Liver (tissue), 9 donors: Measurements from ENCODE around the gene TSPEAR. TPM values are rescaled to one million over a fixed set of nuclear protein-coding genes. Genes with fewer than 3 reads are reported as not detected.

Source experiments
- DNase-seq: peaks from one replicate; pipeline ENCODE4 v3.0.0-alpha.2; 2017; ENCODE audit warnings: low spot score
- H3K27ac ChIP-seq, 2 donors: one replicate each; pipeline ENCODE4 v1.7.0; 2013; ENCODE audit warnings: inconsistent platforms in 2 of 2, low read length in 2 of 2, control low read depth in 1 of 2, low read depth in 1 of 2, mild to moderate bottlenecking in 1 of 2
- H3K27me3 ChIP-seq, 4 donors: one replicate each; pipeline versions ENCODE4 v1.6.1 to v1.7.0; 2013; ENCODE audit warnings: low read length in 3 of 4, inconsistent platforms in 1 of 4, mild to moderate bottlenecking in 1 of 4, moderate library complexity in 1 of 4; ENCODE audit not compliant: control insufficient read depth in 4 of 4, insufficient read depth in 4 of 4
- H3K36me3 ChIP-seq, 4 donors: one replicate each; pipeline versions ENCODE4 v1.6.1 to v1.7.0; 2013; ENCODE audit warnings: low read length in 3 of 4, mild to moderate bottlenecking in 3 of 4, low read depth in 1 of 4, moderate library complexity in 1 of 4; ENCODE audit not compliant: control insufficient read depth in 4 of 4, insufficient read depth in 3 of 4
- H3K4me1 ChIP-seq, 4 donors: one replicate each; pipeline versions ENCODE4 v1.6.1 to v1.7.0; 2013; ENCODE audit warnings: low read length in 3 of 4, mild to moderate bottlenecking in 3 of 4, moderate library complexity in 1 of 4; ENCODE audit not compliant: control insufficient read depth in 4 of 4, insufficient read depth in 4 of 4
- H3K4me3 ChIP-seq, 3 donors: one replicate each; pipeline versions ENCODE4 v1.6.1 to v1.7.0; 2013; ENCODE audit warnings: low read length in 3 of 3, control low read depth in 1 of 3, low read depth in 1 of 3, mild to moderate bottlenecking in 1 of 3
- H3K9ac ChIP-seq, 2 donors: one replicate each; pipeline ENCODE4 v1.7.0; 2013; ENCODE audit warnings: low read length in 2 of 2, mild to moderate bottlenecking in 2 of 2, moderate library complexity in 2 of 2, control low read depth in 1 of 2, low read depth in 1 of 2
- H3K9me3 ChIP-seq, 4 donors: one replicate each; pipeline versions ENCODE4 v1.6.1 to v1.7.0; 2013; ENCODE audit warnings: low read length in 3 of 4; ENCODE audit not compliant: control insufficient read depth in 4 of 4
- CTCF ChIP-seq: fragments of 150-350 bp; IDR thresholded peaks from 2 replicates; pipeline ENCODE4 v1.5.1; 2017; ENCODE audit warnings: improper control_type of control experiment, low read depth, low read length; ENCODE audit not compliant: missing input control
- EGR1 ChIP-seq, 2 donors: IDR thresholded peaks; 2 replicates each; pipeline ENCODE4 v1.6.1; 2016 to 2018; ENCODE audit warnings: antibody characterized with exemption in 2 of 2, low read depth in 2 of 2
- FOXA1 ChIP-seq: IDR thresholded peaks from 2 replicates; pipeline ENCODE4 v1.6.1; 2016; ENCODE audit warnings: antibody characterized with exemption
- FOXA2 ChIP-seq: IDR thresholded peaks from 2 replicates; pipeline ENCODE4 v1.6.1; 2016; ENCODE audit warnings: antibody characterized with exemption
- GABPA ChIP-seq, 2 donors: IDR thresholded peaks in 1 of 2; conservative IDR thresholded peaks in 1 of 2; 2 replicates each; pipeline ENCODE4 v1.6.1; 2016; ENCODE audit warnings: antibody characterized with exemption in 2 of 2, mild to moderate bottlenecking in 1 of 2, moderate library complexity in 1 of 2
- HNF4G ChIP-seq: IDR thresholded peaks from 2 replicates; pipeline ENCODE4 v1.6.1; 2016; ENCODE audit warnings: antibody characterized with exemption
- JUND ChIP-seq, 2 donors: IDR thresholded peaks; 2 replicates each; pipeline ENCODE4 v1.6.1; 2016; ENCODE audit warnings: antibody characterized with exemption in 2 of 2
- NR2F2 ChIP-seq: IDR thresholded peaks from 2 replicates; pipeline ENCODE4 v1.6.1; 2016; ENCODE audit warnings: antibody characterized with exemption
- RXRA ChIP-seq, 2 donors: IDR thresholded peaks; 2 replicates each; pipeline ENCODE4 v1.6.1; 2017 to 2018; ENCODE audit warnings: antibody characterized with exemption in 2 of 2, mild to moderate bottlenecking in 1 of 2
- SP1 ChIP-seq: IDR thresholded peaks from 2 replicates; pipeline ENCODE4 v1.6.1; 2018; ENCODE audit warnings: antibody characterized with exemption, mild to moderate bottlenecking
- TAF1 ChIP-seq: conservative IDR thresholded peaks from 2 replicates; pipeline ENCODE4 v1.6.1; 2016; ENCODE audit warnings: antibody characterized with exemption, mild to moderate bottlenecking
- YY1 ChIP-seq: IDR thresholded peaks from 2 replicates; pipeline ENCODE4 v1.6.1; 2016; ENCODE audit warnings: antibody characterized with exemption, mild to moderate bottlenecking
- WGBS: extraction: QIAGEN DNeasy Blood & Tissue Kit; methylation state at CpG from one replicate; pipeline ENCODE4 v1.1.7; 2013; 5-methylcytosine and 5-hydroxymethylcytosine counted together
- polyA plus RNA-seq, 2 donors: library from polyadenylated mRNA; stranded (reverse) in 1 of 2; unstranded in 1 of 2; fragments of 200-250 nt in 1 of 2; fragments of >200 nt in 1 of 2; fragmentation: Nextera tagmentation in 1 of 2; extraction: Ambion mirVana in 1 of 2; gene quantifications; one replicate each; pipeline versions ENCODE4 v1.2.1 to v1.2.3, GENCODE V29; 2013 to 2015
- total RNA-seq, 2 donors: library from RNA; depleted of rRNA; stranded (reverse); fragments of >200 nt; gene quantifications; one replicate each; pipeline ENCODE4 v1.2.3, GENCODE V29; 2014
- TF ChIP-seq, protein P1 (sequence below): IDR thresholded peaks from 2 replicates; pipeline ENCODE4 v1.6.1; 2016; ENCODE audit warnings: antibody characterized with exemption
- TF ChIP-seq, protein P2 (sequence below): IDR thresholded peaks from 2 replicates; pipeline ENCODE4 v1.6.1; 2016; ENCODE audit warnings: antibody characterized with exemption
- TF ChIP-seq, protein P3 (sequence below): IDR thresholded peaks from 2 replicates; pipeline ENCODE4 v1.6.1; 2016; ENCODE audit warnings: antibody characterized with exemption, mild to moderate bottlenecking
- donor health status: healthy.
- donor health status: healthy.
- donor health status: healthy.
- donor health status: healthy.
- donor health status: healthy.

TSPEAR gene
- total and polyA plus RNA-seq, 4 donors, result under 0.01 to 0.14 (median 0.01) TPM; not detected in 1

DNA sequence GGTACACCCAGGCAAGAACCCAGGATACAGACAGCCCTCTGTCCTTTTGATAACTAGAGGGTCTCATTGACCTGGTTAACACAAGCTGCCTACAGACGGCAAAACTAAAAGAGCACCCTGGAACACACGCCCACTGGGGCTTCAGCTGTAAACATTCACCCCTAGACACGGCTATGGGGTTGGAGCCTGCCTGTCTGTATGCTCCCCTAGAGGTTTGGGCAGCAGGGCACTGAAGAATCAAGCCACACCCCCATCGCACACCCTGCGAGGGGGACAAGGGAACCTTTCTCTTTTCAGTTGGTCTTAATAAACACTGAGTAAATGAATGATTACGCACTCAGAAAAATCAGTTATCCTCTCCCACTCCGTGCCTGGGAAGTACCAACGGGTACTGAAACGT is 220.6 kb downstream of the TSPEAR start:
- Histone ChIP-seq H3K27me3 (no peaks in the 10 kb centered on the region), H3K36me3 (peaks cover 1 to 7% (median 3%) of the 10 kb centered on the region in 4 donors), H3K4me3 (no peak overlapping the region), H3K27ac (no peak overlapping the region), H3K4me1 (peaks cover 0 to 7% (median 6%) of the 10 kb centered on the region in 4 donors), H3K9ac (no peak overlapping the region), H3K9me3 (peaks cover 0 to 3% (median 2%) of the 10 kb centered on the region in 4 donors)
- TF ChIP-seq NR2F2, result no peak
- no peak for TF ChIP-seq GABPA (IDR thresholded peaks at IDR 0.05 in 1 of 2, conservative IDR thresholded peaks at IDR 0.05 in 1 of 2)
- TF ChIP-seq JUND (IDR thresholded peaks at IDR 0.05), result no peak
- TF ChIP-seq, protein P1, sequence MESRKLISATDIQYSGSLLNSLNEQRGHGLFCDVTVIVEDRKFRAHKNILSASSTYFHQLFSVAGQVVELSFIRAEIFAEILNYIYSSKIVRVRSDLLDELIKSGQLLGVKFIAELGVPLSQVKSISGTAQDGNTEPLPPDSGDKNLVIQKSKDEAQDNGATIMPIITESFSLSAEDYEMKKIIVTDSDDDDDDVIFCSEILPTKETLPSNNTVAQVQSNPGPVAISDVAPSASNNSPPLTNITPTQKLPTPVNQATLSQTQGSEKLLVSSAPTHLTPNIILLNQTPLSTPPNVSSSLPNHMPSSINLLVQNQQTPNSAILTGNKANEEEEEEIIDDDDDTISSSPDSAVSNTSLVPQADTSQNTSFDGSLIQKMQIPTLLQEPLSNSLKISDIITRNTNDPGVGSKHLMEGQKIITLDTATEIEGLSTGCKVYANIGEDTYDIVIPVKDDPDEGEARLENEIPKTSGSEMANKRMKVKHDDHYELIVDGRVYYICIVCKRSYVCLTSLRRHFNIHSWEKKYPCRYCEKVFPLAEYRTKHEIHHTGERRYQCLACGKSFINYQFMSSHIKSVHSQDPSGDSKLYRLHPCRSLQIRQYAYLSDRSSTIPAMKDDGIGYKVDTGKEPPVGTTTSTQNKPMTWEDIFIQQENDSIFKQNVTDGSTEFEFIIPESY, result no peak
- TF ChIP-seq RXRA (IDR thresholded peaks at IDR 0.05), result no peak
- no peak for TF ChIP-seq EGR1 (IDR thresholded peaks at IDR 0.05; ENCODE audit: low read depth in 2 of 2)
- no peak for TF ChIP-seq SP1
- TF ChIP-seq, protein P2, sequence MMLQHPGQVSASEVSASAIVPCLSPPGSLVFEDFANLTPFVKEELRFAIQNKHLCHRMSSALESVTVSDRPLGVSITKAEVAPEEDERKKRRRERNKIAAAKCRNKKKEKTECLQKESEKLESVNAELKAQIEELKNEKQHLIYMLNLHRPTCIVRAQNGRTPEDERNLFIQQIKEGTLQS, result no peak
- TF ChIP-seq YY1, result no peak
- 89% methylated on average over 9 of the region's 9 CpGs for WGBS
- DNase-seq, result no peak

DNA sequence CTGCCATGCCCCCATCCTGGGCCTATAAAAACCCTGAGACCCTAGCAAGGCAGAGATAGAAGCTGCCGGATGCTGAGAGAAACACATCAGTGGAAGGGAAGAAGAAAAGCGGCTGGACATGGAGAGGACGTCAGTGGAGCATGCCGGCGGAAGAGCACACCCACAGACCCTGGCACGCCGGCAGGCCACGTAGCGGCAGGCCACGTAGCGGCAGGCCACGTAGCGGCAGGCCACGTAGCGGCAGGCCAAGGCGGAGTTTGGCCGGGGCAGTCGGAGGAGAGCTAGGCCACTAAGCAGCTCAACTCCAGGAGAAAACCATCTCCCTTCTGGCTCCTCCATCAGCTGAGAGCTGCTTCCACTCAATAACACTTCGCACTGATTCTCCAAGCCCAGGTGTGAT is 221.0 kb downstream of the TSPEAR start:
- Histone ChIP-seq H3K9me3 (peaks cover 0 to 3% (median 2%) of the 10 kb centered on the region in 4 donors), H3K4me1 (peaks cover 0 to 11% (median 8%) of the 10 kb centered on the region in 4 donors), H3K36me3 (peaks cover 1 to 8% (median 3%) of the 10 kb centered on the region in 4 donors), H3K9ac (no peak overlapping the region), H3K27ac (no peak overlapping the region), H3K4me3 (no peak overlapping the region), H3K27me3 (no peaks in the 10 kb centered on the region)
- 97% methylated on average over 19 of the region's 19 CpGs for WGBS
- TF ChIP-seq TAF1 (no peak), GABPA (IDR thresholded peaks at IDR 0.05 in 1 of 2, conservative IDR thresholded peaks at IDR 0.05 in 1 of 2) (no peak), CTCF (no peak), EGR1 (IDR thresholded peaks at IDR 0.05; ENCODE audit: low read depth in 2 of 2) (no peak), FOXA1 (no peak), HNF4G (no peak), FOXA2 (no peak), YY1 (no peak)
- TF ChIP-seq, protein P3, sequence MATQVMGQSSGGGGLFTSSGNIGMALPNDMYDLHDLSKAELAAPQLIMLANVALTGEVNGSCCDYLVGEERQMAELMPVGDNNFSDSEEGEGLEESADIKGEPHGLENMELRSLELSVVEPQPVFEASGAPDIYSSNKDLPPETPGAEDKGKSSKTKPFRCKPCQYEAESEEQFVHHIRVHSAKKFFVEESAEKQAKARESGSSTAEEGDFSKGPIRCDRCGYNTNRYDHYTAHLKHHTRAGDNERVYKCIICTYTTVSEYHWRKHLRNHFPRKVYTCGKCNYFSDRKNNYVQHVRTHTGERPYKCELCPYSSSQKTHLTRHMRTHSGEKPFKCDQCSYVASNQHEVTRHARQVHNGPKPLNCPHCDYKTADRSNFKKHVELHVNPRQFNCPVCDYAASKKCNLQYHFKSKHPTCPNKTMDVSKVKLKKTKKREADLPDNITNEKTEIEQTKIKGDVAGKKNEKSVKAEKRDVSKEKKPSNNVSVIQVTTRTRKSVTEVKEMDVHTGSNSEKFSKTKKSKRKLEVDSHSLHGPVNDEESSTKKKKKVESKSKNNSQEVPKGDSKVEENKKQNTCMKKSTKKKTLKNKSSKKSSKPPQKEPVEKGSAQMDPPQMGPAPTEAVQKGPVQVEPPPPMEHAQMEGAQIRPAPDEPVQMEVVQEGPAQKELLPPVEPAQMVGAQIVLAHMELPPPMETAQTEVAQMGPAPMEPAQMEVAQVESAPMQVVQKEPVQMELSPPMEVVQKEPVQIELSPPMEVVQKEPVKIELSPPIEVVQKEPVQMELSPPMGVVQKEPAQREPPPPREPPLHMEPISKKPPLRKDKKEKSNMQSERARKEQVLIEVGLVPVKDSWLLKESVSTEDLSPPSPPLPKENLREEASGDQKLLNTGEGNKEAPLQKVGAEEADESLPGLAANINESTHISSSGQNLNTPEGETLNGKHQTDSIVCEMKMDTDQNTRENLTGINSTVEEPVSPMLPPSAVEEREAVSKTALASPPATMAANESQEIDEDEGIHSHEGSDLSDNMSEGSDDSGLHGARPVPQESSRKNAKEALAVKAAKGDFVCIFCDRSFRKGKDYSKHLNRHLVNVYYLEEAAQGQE, result no peak
- DNase-seq, result no peak
